GM04504 (cell line): ENCODE results near the gene OGDH.
"Not testable (repeated sequence)": the region's sequence is repeated elsewhere in the genome, so short reads cannot be mapped to it uniquely, and the experiment has no call there.

Experiments
- DNase-seq: peaks from one replicate; pipeline ENCODE4 v3.0.0-alpha.2; 2012; ENCODE audit warnings: low read depth

OGDH gene

GRCh38 chr7:44580945-44581878, 25.2 kb upstream of the OGDH start:
- DNase-seq: no peak

GRCh38 chr7:44581879-44582603, 24.4 kb upstream of the OGDH start, which contains the start of gene TMED4:
Gene TMED4 (minus strand): TSS chr7:44582231. CDS start chr7:44582206, 25 bp downstream.
- peak; percentile 97 for DNase-seq

- no peak for DNase-seq
Observed at GRCh38 chr7:44583146-44583865, 23.1 kb upstream of the OGDH start.

- no peak for DNase-seq
Observed at GRCh38 chr7:44587843-44588711, 18.4 kb upstream of the OGDH start.

GRCh38 chr7:44590910-44591309, 15.5 kb upstream of the OGDH start:
- no peak for DNase-seq

- DNase-seq: no peak
Observed at GRCh38 chr7:44595934-44596635, 10.3 kb upstream of the OGDH start.

GRCh38 chr7:44597181-44597580, 9.2 kb upstream of the OGDH start:
- not testable (repeated sequence) for DNase-seq

- no peak for DNase-seq
Observed at GRCh38 chr7:44599222-44599621, 7.2 kb upstream of the OGDH start.

- DNase-seq: no peak
Observed at GRCh38 chr7:44602576-44602910, 3.9 kb upstream of the OGDH start.

GRCh38 chr7:44603193-44603592, 3.2 kb upstream of the OGDH start:
- no peak for DNase-seq

GRCh38 chr7:44604941-44605340, 1.5 kb upstream of the OGDH start:
- DNase-seq: no peak

- DNase-seq: no peak
Observed at GRCh38 chr7:44607141-44608068, 978 bp downstream of the OGDH start.

- DNase-seq: peak; percentile 33
Observed at GRCh38 chr7:44608916-44609648, 2.7 kb downstream of the OGDH start.

GRCh38 chr7:44609829-44610228, 3.4 kb downstream of the OGDH start:
- DNase-seq: no peak

GRCh38 chr7:44615149-44615611, 8.8 kb downstream of the OGDH start:
- DNase-seq: no peak

- no peak for DNase-seq
Observed at GRCh38 chr7:44615793-44616192, 9.4 kb downstream of the OGDH start.

- DNase-seq: no peak
Observed at GRCh38 chr7:44616545-44616944, 10.1 kb downstream of the OGDH start.

- no peak for DNase-seq
Observed at GRCh38 chr7:44617225-44617890, 10.9 kb downstream of the OGDH start.
